ENCODE results near the gene KIR3DL2.
"Not testable (repeated sequence)": the region's sequence is repeated elsewhere in the genome, so short reads cannot be mapped to it uniquely, and the experiment has no call there.

KIR3DL2 gene

GRCh38 chr19:54871696-54872095 lies 21.5 kb downstream of the KIR3DL2 start:
- no peak for DNase-seq (ENCODE audit: low spot score)

GRCh38 chr19:54873990-54874389 lies 23.7 kb downstream of the KIR3DL2 start, which contains the start of gene FCAR:
Gene FCAR, plus strand, starts transcription at chr19:54874235. Its CDS starts 55 bp downstream, at chr19:54874290.
- DNase-seq (ENCODE audit: low spot score): no peak

DNA sequence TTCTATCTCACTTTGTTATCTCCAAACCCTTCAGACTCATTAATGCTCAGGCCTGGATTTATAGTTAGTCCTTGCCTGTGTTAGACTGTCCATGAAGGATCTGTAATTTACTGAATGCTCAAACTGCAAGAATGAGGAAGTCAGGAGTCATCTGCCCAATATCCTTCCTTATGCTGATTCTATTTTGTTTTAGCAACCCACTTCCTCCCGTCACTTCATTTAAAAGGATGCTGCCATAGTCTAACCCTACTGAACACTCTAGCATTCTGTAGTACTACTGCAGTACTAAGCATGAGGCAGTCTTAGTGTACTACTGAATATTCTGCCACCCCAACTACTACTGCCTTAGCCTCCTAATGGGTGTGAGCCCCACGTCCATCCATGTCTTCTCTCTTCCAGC lies 25.3 kb downstream of the KIR3DL2 start:
- DNase-seq (ENCODE audit: low spot score): no peak

DNA sequence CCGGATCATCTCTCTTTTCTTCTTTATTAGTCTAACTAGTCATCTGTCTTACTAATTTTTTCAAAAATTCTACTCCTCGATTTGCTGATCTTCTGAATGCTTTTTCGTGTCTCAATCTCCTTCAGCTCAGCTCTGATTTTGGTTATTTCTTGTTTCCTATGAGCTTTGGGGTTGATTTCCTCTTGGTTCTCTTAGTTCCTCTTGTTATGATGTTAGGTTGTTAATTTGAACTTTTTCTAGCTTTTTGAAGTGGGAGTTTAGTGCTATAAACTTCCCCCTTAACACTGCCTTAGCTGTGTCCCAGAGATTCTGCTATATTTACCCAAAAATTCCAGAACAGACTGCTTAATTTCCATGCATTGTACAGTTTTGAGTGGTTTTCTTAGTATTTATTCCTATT lies 27.2 kb downstream of the KIR3DL2 start:
- no peak for DNase-seq (ENCODE audit: low spot score)

DNA sequence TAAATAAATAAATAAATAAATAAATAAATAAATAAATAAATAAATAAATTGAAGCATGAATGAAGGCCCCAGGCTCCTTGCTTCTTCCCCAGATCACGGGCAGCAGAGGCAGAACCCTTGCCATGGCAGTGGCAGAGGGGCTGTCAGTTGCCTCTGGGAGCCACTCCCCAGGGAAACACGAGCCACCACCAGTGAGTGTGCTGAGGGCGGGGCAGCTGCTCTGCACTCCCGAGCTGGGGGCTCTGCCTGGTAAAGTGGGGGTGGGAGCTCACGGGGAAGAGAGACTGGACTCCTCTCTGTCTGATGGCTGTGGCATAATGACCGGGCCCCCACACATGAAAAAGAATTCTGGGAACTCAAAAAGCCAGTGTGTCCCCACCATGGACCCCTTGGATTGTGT lies 31.6 kb downstream of the KIR3DL2 start:
- no peak for DNase-seq (ENCODE audit: low spot score)

DNA sequence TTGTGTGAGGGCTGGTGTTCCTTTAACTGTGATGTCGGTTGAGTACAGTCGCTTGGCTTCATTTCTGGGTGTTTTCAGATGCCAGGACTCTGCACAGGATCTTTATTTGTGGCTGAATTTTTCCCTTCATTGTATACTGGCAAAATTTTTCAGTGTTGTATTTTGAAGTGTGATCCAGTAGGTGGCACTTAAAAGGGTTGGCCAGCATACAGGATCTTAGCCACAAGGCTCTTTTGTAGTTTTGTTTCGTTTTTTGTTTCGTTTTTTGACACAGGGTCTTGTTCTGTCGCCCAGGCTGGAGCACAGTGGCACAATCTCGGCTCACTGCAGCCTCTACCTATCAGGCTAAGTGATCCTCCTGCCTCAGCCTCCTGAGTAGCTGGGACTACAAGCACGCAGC lies 32.5 kb downstream of the KIR3DL2 start:
- DNase-seq (ENCODE audit: low spot score): peak; percentile 27

- DNase-seq (ENCODE audit: low spot score): no peak
Observed at GRCh38 chr19:54883228-54883627, 33.0 kb downstream of the KIR3DL2 start.

- DNase-seq (ENCODE audit: low spot score): no peak
Observed at GRCh38 chr19:54888239-54888638, 38.0 kb downstream of the KIR3DL2 start.

GRCh38 chr19:54889566-54889965 lies 39.3 kb downstream of the KIR3DL2 start:
- no peak for DNase-seq (ENCODE audit: low spot score)

- DNase-seq (ENCODE audit: low spot score): no peak
Observed at GRCh38 chr19:54893406-54893805, 43.2 kb downstream of the KIR3DL2 start.

GRCh38 chr19:54894106-54894505 lies 43.9 kb downstream of the KIR3DL2 start:
- not testable (repeated sequence) for DNase-seq (ENCODE audit: low spot score)

DNA sequence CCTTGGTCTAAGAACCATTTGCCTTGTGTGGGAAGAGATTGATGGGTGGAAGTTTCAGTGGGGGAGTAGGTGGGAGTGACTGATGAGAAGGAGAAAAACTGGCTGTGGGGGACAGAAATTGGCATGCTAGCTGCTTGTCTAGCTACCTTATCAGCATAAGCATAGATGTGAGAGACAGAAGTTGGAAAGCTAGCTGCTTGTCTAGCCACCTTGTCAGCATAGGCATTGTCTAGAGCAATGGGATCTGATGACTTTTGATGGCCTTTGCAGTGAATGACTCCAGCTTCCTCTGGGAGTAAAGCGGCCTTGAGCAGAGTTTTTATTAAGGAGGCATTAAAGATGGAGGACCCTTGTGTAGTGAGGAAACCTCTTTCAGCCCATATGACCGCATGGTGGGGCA lies 45.8 kb downstream of the KIR3DL2 start:
- no peak for DNase-seq (ENCODE audit: low spot score)

DNA sequence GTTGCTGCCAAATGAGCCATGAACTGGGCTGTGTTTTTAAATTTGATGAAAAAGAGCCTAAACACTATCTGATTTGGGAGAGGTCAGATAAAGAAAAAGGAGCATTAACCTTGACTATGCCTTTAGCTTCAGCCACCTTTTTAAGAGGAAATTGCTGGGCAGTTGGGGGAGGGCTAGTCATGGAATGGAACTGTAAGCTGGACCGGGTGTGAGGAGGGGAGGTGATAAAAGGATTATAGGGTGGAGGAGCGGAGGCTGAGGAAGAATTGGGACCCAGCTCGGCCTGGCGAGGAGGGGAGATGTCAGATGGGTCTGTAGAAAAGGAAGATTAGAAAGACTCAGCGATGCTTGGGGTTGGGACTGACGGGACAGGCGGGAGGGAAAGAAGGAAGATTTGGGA lies 48.4 kb downstream of the KIR3DL2 start:
- not testable (repeated sequence) for DNase-seq (ENCODE audit: low spot score)

DNA sequence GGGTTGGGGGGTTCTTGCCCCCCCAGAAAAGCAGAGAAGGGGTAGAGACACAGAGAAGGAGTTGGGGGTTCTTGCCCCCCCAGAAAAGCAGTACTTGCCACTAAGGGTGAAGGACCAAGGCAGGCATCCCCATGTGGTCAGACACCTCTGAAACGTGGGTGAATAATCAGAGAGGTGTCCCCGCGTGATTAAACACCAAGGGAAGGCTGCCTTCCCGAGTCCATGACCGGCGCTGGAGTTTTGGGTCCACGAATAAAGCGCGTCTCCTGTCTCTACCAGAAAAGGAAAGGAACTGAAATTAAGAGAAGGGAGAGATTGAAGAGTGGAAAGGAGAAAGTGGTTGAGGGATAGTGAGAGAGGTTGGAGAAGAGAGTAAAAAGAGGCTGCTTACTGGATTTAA lies 49.4 kb downstream of the KIR3DL2 start:
- not testable (repeated sequence) for DNase-seq (ENCODE audit: low spot score)

DNA sequence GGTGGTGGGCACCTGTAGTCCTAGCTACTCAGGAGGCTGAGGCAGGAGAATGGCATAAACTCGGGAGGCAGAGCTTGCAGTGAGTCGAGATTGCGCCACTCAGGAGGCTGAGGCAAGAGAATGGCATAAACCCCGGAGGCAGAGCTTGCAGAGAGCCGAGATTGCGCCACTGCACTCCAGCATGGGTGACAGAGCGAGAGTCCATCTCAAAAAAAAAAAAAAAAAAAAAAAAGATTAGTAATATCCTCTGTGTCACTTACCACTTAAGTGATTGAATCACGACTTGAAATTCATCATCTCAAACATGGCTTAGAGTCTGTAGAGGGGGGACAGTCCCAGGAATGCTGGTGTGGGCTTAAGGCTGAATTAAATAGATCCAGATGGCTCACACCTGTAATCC lies 50.9 kb downstream of the KIR3DL2 start:
- DNase-seq (ENCODE audit: low spot score): not testable (repeated sequence)

GRCh38 chr19:54902061-54902460 lies 51.8 kb downstream of the KIR3DL2 start:
- no peak for DNase-seq (ENCODE audit: low spot score)

DNA sequence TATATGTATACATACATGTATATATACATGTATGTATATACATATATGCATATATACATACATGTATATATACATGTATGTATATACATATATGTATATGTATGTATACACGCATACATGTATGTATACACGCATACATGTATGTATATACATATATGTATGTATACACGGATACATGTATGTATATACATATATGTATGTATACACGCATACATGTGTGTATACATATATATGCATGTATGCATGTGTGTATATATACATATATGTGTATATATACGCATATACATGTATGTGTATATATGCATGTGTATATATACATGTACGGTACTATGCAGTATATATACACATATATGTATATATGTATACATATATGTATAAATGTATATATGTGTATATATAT lies 53.1 kb downstream of the KIR3DL2 start:
- no peak for DNase-seq (ENCODE audit: low spot score)

DNA sequence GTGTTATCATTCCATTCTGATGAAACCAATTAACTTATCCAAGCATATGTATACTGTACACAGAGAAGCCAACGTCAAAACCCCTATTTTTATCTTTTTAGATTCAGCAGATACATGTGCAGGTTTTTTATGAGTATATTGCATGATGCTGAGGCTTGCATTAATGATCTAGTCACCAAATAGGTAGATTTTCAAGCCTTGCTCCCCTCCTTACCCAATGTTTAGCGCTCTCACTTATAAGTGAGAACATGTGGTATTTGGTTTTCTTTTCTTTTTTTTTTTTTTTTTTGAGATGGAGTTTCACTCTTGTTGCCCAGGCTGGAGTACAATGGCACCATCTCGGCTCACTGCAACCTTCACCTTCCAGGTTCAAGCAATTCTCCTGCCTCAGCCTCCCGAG lies 54.0 kb downstream of the KIR3DL2 start:
- not testable (repeated sequence) for DNase-seq (ENCODE audit: low spot score)

- no peak for DNase-seq (ENCODE audit: low spot score)
Observed at GRCh38 chr19:54905421-54905802, 55.2 kb downstream of the KIR3DL2 start.

- peak; percentile 18 for DNase-seq (ENCODE audit: low spot score)
Observed at GRCh38 chr19:54905803-54906511, 55.7 kb downstream of the KIR3DL2 start, which contains the start of gene NCR1. Gene NCR1, plus strand, starts transcription at chr19:54906148. Its CDS starts 40 bp downstream, at chr19:54906188.

DNA sequence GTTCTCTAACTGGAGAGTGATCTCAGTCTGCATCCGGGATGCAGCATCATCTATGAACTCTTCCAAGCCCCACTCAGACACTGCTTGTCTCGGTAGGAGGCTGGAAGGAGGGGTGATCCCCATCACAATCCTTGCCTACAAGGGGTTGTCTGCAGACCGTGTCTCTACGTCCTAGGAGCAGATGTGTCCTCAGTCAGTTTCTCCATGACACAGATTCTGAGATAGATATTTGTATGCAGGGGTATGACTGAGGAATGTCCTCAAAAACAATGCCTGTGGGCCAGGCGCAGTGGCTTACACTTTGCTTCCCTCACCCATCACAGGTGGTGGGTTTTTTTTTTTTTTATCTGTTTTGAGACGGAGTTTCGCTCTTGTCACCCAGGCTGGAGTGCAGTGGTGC lies 56.6 kb downstream of the KIR3DL2 start:
- DNase-seq (ENCODE audit: low spot score): no peak

- DNase-seq (ENCODE audit: low spot score): not testable (repeated sequence)
Observed at GRCh38 chr19:54907899-54908298, 57.7 kb downstream of the KIR3DL2 start.

Measured in CD4-positive, alpha-beta T cell treated with Interleukin-2 at 100 ng/mL for 4 hours (primary cell).